ENCODE results near the gene ABCD1. TPM values are rescaled to one million over a fixed set of nuclear protein-coding genes. Genes with fewer than 3 reads are reported as not detected.
A peak's percentile ranks its signal among the peaks of the same experiment; 100 is the strongest.
"Not testable (repeated sequence)": the region's sequence is repeated elsewhere in the genome, so short reads cannot be mapped to it uniquely, and the experiment has no call there.

The ABCD1 gene
- total RNA-seq, 2 donors from 2014 or later, result 9.7 to 97.8 TPM

DNA sequence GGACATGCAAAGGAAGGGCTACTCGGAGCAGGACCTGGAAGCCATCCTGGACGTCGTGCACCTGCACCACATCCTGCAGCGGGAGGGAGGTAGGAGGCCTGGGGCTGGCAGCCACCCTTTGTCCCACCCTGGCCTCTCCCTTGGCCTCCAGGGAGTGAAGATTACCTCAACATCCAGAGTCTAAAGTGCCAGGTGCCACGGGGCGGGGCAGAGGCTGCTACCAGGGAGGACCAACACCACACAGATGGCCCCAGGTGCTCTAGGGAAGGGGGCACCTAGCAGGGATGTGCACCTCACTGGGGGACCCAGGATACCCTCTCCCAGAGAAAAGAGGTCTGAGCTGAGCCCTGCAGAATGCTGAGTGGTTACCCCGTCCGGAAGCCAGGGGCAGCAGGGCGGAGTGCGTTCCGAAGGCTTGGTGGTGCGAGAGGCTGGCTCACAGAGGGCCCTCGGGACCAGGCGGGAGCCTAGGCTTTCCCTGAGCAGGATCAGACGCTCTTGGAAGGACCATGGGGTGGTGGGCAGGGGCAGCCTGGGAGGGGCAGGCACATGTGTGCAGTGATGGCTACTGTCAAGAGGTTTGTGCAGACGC is 16.1 kb downstream of the ABCD1 start:
- TF ChIP-seq POLR2AphosphoS5 (IDR thresholded peaks at IDR 0.05), result no peak
- TF ChIP-seq, protein P1, sequence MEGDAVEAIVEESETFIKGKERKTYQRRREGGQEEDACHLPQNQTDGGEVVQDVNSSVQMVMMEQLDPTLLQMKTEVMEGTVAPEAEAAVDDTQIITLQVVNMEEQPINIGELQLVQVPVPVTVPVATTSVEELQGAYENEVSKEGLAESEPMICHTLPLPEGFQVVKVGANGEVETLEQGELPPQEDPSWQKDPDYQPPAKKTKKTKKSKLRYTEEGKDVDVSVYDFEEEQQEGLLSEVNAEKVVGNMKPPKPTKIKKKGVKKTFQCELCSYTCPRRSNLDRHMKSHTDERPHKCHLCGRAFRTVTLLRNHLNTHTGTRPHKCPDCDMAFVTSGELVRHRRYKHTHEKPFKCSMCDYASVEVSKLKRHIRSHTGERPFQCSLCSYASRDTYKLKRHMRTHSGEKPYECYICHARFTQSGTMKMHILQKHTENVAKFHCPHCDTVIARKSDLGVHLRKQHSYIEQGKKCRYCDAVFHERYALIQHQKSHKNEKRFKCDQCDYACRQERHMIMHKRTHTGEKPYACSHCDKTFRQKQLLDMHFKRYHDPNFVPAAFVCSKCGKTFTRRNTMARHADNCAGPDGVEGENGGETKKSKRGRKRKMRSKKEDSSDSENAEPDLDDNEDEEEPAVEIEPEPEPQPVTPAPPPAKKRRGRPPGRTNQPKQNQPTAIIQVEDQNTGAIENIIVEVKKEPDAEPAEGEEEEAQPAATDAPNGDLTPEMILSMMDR (IDR thresholded peaks at IDR 0.05), result no peak
- TF ChIP-seq POLR2A (IDR thresholded peaks at IDR 0.05), result no peak
- H3K4me3 ChIP-seq, result no peak overlapping the region
- no peak overlapping the region for H3K27ac ChIP-seq
- no peak for DNase-seq (ENCODE audit: low spot score)
- WGBS, result 93% methylated on average over 11 of the region's 16 CpGs
- H3K27me3 ChIP-seq (replicated peaks; ENCODE audit: insufficient read depth), result no peaks in the 10 kb centered on the region
- intact Hi-C loops (cut with DNase I), result no loop called here
- no peaks in the 10 kb centered on the region for H3K9me3 ChIP-seq
- H3K36me3 ChIP-seq, result no peaks in the 10 kb centered on the region
- no peaks in the 10 kb centered on the region for H3K4me1 ChIP-seq (replicated peaks)

DNA sequence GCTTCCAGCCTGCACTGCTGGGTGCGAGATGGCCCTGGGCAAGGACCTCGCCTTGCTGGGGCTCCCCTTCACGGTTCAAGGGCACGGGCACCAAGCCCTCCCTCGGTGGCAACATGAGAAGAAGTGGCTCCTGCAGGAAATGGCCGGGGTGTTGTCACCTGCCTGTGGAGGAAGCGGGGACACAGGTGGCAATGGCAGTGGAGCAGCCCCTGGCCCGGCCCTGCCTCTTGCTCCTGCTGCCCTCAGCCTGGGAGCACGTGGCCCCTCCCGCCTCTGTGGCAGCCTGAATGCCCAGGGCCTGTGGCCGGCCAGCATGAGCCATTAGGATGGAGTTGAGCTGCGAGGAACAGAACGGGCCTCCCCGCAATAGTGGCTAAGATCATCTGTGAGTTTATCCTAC is 16.8 kb downstream of the ABCD1 start:
- H3K4me1 ChIP-seq (replicated peaks), result no peaks in the 10 kb centered on the region
- intact Hi-C loops (cut with DNase I), result no loop called here
- TF ChIP-seq, protein P1 (IDR thresholded peaks at IDR 0.05), result no peak
- TF ChIP-seq POLR2AphosphoS5 (IDR thresholded peaks at IDR 0.05) (no peak), POLR2A (IDR thresholded peaks at IDR 0.05) (no peak)
- H3K4me3 ChIP-seq, result no peak overlapping the region
- no peaks in the 10 kb centered on the region for H3K9me3 ChIP-seq
- 91% methylated on average over 5 of the region's 14 CpGs for WGBS
- H3K27me3 ChIP-seq (replicated peaks; ENCODE audit: insufficient read depth), result no peaks in the 10 kb centered on the region
- no peaks in the 10 kb centered on the region for H3K36me3 ChIP-seq
- no peak overlapping the region for H3K27ac ChIP-seq
- DNase-seq (ENCODE audit: low spot score), result no peak

DNA sequence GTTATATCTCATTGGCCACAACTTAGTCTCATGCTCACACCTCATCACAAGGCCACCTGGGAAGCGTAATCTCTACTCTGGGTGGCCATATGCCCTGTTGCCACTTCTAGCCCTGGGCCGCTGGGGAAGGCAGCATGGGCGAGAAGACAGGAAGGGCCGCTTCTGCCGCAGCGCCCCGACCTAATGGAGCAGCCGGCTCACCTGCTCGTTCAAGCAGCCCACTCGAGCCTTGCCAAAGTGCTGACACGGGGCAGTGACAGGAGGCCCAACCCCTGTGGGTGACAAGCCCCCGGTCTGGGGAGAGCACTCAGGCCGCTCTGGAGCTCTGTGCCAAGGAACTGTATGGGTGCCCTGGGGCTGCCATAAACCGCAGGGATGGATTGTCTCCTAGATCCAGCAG is 17.5 kb downstream of the ABCD1 start:
- H3K27me3 ChIP-seq (replicated peaks; ENCODE audit: insufficient read depth); DNase-seq (ENCODE audit: low spot score); H3K36me3 ChIP-seq; H3K27ac ChIP-seq; intact Hi-C loops (cut with DNase I); H3K9me3 ChIP-seq; H3K4me3 ChIP-seq; H3K4me1 ChIP-seq (replicated peaks): not testable (repeated sequence)
- 90% methylated on average over 13 of the region's 14 CpGs for WGBS

DNA sequence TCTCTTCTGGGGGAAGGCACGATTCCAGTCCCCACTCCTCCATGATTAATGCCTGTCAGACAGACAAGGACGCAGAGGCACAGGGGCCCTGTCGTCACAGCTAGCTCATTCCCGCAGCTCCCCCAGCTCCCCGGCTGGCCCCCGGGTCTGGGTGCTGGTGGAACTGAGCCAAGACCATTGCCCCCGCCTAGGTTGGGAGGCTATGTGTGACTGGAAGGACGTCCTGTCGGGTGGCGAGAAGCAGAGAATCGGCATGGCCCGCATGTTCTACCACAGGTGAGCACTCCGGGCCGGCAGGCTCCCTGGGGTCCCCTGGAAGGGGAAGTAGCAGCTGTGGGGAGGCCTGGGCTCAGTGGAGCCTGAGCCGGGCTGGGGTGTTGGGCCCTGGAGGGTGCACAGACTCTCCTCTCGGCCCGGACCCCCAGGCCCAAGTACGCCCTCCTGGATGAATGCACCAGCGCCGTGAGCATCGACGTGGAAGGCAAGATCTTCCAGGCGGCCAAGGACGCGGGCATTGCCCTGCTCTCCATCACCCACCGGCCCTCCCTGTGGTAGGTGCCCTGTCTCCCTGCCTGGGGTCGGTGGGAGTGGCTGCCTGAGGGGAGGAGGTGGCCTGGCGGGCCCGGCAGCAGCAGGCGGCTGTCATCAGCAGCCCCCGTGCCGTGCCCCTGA is 18.3 kb downstream of the ABCD1 start:
- H3K9me3 ChIP-seq; H3K4me3 ChIP-seq; H3K27me3 ChIP-seq (replicated peaks; ENCODE audit: insufficient read depth); DNase-seq (ENCODE audit: low spot score); H3K4me1 ChIP-seq (replicated peaks); intact Hi-C loops (cut with DNase I); H3K36me3 ChIP-seq: not testable (repeated sequence)
- 47% methylated on average over 5 of the region's 32 CpGs for WGBS
- peak overlapping the region in 1 of 2 donors; percentile 16 for H3K27ac ChIP-seq

DNA sequence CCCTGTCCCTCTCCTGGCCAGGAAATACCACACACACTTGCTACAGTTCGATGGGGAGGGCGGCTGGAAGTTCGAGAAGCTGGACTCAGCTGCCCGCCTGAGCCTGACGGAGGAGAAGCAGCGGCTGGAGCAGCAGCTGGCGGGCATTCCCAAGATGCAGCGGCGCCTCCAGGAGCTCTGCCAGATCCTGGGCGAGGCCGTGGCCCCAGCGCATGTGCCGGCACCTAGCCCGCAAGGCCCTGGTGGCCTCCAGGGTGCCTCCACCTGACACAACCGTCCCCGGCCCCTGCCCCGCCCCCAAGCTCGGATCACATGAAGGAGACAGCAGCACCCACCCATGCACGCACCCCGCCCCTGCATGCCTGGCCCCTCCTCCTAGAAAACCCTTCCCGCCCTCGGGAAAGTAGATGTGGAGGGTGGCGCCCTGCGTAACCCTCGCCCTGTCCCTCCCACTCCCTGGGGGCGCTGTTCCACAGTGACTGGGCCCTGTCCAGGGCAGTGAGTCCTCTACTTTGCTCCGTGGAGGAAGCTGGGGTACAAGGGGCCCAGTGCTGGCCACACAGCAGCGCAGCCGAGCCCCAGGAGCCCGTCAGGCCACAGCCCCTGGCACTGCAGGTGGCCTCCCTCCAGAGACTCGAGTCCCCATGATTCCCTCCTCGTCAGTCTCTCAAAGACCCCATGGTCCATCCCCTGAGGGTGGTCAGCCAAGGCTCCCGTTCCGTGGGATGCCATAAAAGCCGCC is 19.0 kb downstream of the ABCD1 start:
- 44% methylated on average over 6 of the region's 35 CpGs for WGBS
- H3K9me3 ChIP-seq; H3K4me3 ChIP-seq; intact Hi-C loops (cut with DNase I); H3K27me3 ChIP-seq (replicated peaks; ENCODE audit: insufficient read depth); H3K36me3 ChIP-seq; H3K4me1 ChIP-seq (replicated peaks): not testable (repeated sequence)
- peak overlapping the region in 1 of 2 donors; percentile 56 for H3K27ac ChIP-seq
- DNase-seq (ENCODE audit: low spot score), result peak; percentile 49

DNA sequence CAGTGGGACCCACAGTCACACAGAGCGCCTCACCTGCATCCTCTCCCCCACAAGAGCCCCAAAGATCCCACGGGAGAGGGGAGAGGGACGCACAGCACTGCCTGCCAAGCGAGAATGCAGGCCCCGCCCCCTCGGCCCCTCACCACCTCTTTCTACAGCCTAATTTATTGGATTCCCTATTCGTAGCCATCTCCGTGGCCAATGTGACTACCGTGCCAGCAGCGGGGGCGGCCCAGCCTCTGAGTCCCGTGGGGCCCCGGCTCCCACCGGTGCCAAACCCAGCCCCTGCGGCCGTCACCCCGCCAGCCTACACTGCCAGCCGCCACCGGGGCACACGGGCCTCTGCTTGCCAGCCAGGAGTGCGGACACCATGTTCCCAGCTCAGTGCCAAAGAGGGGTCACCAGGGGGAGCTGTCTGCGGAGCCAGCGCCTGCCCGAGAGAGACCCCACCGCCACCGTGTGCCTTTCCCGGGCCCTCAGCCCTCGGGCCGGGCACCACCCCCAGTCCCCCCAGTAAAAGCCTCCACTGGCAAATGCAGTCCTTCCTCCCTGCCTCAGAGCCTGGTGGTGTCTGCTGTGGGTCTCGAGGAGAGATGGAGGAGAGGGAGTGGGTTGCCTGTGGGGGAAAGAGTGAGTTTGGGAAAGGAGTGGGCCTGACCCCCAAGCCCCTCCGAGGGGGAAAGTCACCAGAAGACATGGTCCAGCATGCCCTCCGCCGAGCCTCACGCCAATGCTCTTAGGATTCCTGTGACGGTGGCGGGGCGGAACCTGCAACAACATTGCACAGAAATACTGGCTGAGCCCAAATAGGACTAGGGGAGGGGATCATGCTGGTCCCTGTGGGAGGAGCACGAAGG is 19.8 kb downstream of the ABCD1 start:
- WGBS, result 8% methylated on average over 30 of the region's 38 CpGs
- Histone ChIP-seq H3K36me3 (no peaks in the 10 kb centered on the region), H3K9me3 (no peaks in the 10 kb centered on the region), H3K27ac (peak overlapping the region in 1 of 2 donors; percentile 56), H3K27me3 (replicated peaks; ENCODE audit: insufficient read depth) (no peaks in the 10 kb centered on the region), H3K4me3 (no peak overlapping the region), H3K4me1 (replicated peaks) (no peaks in the 10 kb centered on the region)
- DNase-seq (ENCODE audit: low spot score), result no peak
- intact Hi-C loops (cut with DNase I), result no loop called here
- TF ChIP-seq POLR2AphosphoS5 (IDR thresholded peaks at IDR 0.05), result no peak
- TF ChIP-seq, protein P1 (IDR thresholded peaks at IDR 0.05), result no peak
- TF ChIP-seq POLR2A (IDR thresholded peaks at IDR 0.05), result no peak

DNA sequence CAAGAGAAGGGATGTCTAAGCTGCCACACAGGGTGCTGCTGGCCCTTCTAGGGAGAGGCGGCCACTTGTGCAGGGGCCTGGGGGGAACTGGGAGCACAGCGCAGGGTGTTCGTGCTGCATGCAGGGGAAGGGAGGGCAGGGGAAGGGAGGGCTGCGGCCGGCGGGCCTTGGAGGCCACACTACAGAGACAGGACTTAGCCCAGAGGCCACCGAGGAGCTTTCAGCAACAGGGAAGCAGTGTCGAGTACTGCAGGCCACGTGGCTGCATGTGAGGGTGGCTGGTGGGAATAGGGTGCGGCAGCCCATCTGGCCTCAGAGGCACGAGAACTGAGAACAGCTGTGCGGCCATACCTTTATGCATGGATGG is 20.4 kb downstream of the ABCD1 start:
- H3K27me3 ChIP-seq (replicated peaks; ENCODE audit: insufficient read depth); intact Hi-C loops (cut with DNase I); H3K36me3 ChIP-seq; H3K27ac ChIP-seq; DNase-seq (ENCODE audit: low spot score); H3K4me1 ChIP-seq (replicated peaks); H3K9me3 ChIP-seq; H3K4me3 ChIP-seq: not testable (repeated sequence)
- WGBS, result 45% methylated on average over 10 of the region's 12 CpGs
